Lower lobe of right lung (tissue), 2 donors: ENCODE data around the gene DPH3. TPM values are rescaled to one million over a fixed set of nuclear protein-coding genes. Genes with fewer than 3 reads are reported as not detected.

Experiments used
- ATAC-seq, 2 donors: fragments of 200-7000 bp; cut with Tn5 transposase; one replicate each; pipeline ENCODE4 v1.9.1; 2020 to 2022; ENCODE audit warnings: mild to moderate bottlenecking in 2 of 2, moderate library complexity in 2 of 2
- DNase-seq: peaks from one replicate; pipeline ENCODE4 v3.0.0-alpha.2; 2020
- H3K27ac ChIP-seq: fragments of 200-600 bp; one replicate; pipeline ENCODE4 v1.8.0; 2022
- H3K27me3 ChIP-seq: fragments of 200-600 bp; one replicate; pipeline ENCODE4 v1.8.0; 2022; ENCODE audit warnings: low read depth
- H3K36me3 ChIP-seq: fragments of 200-600 bp; one replicate; pipeline ENCODE4 v1.8.0; 2022; ENCODE audit warnings: mild to moderate bottlenecking
- H3K4me1 ChIP-seq: fragments of 200-600 bp; one replicate; pipeline ENCODE4 v1.8.0; 2022
- H3K4me3 ChIP-seq: fragments of 200-600 bp; one replicate; pipeline ENCODE4 v1.8.0; 2022; ENCODE audit warnings: mild to moderate bottlenecking
- H3K9me3 ChIP-seq: fragments of 200-600 bp; one replicate; pipeline ENCODE4 v1.8.0; 2022
- intact Hi-C: fragments of 100-400 bp; cut with DNase I; formaldehyde crosslinking; loops from one replicate; pipeline ENCODE4 v1.11.0; 2022
- total RNA-seq: library from RNA; stranded (reverse); fragmentation: NEBNext Ultra II Directional; extraction: Animal tissue kit (Norgen Biotek cat#: 25700); gene quantifications from one replicate; pipeline ENCODE4 v1.2.1, GENCODE V29; 2021
- TF ChIP-seq, protein P1 (sequence below): fragments of 200-600 bp; IDR thresholded peaks from one replicate; pipeline ENCODE4 v1.8.0; 2022; ENCODE audit warnings: antibody characterized with exemption, mild to moderate bottlenecking
- donor health status: DM: no; HTN: yes; CAD: no; lungs with severe emphysema.

Gene DPH3
- total RNA-seq, 1 donor from 2014 or later = 29.0 TPM

DNA sequence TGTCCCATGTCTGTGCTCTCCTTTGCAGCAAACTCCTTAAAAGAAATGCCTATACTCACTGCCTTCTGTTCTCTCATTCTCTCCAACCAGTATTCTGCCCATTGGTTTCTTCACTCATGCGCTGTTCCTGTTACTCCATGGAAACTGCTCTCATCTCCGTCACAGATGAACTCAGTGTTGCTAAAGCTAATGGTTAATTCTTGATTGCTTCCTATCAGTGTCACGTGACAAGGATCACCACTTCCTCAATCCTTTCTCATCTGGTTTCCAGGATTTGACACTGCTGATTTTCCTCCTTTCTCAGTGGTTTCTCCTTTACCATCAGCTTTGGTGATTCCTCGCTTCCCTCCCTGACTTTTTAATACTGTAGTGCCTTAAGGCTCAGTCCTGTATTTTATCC lies 2.6 kb downstream of the DPH3 start:
- Histone ChIP-seq H3K27me3 (no peaks in the 10 kb centered on the region), H3K9me3 (no peaks in the 10 kb centered on the region), H3K27ac (no peak overlapping the region), H3K36me3 (peaks cover 41% of the 10 kb centered on the region), H3K4me3 (no peak overlapping the region), H3K4me1 (peaks cover 39% of the 10 kb centered on the region)
- ATAC-seq = no peak
- intact Hi-C loops = no loop called here
- TF ChIP-seq, protein P1, sequence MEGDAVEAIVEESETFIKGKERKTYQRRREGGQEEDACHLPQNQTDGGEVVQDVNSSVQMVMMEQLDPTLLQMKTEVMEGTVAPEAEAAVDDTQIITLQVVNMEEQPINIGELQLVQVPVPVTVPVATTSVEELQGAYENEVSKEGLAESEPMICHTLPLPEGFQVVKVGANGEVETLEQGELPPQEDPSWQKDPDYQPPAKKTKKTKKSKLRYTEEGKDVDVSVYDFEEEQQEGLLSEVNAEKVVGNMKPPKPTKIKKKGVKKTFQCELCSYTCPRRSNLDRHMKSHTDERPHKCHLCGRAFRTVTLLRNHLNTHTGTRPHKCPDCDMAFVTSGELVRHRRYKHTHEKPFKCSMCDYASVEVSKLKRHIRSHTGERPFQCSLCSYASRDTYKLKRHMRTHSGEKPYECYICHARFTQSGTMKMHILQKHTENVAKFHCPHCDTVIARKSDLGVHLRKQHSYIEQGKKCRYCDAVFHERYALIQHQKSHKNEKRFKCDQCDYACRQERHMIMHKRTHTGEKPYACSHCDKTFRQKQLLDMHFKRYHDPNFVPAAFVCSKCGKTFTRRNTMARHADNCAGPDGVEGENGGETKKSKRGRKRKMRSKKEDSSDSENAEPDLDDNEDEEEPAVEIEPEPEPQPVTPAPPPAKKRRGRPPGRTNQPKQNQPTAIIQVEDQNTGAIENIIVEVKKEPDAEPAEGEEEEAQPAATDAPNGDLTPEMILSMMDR = no peak
- no peak for DNase-seq

DNA sequence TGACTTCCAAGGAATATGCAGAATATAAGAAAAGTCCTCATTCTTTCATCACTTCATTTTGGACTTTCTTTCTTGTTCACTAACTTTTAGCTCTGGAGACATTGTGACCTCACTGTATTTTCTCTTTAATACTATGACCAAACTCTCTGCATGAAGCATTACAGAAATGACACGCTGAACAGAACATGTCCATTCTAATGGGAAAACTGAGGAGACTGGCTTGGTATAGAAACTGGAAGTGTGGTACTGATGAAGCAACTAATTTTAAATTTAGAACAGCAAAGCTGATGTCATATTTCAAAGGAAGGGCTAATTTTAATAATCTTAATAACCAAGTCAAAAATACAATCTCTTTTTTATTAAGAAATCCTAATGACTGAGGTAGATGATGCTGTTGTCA lies 4.7 kb downstream of the DPH3 start:
- no peak overlapping the region for H3K4me3 ChIP-seq
- intact Hi-C loops = no loop called here
- H3K9me3 ChIP-seq = no peaks in the 10 kb centered on the region
- TF ChIP-seq, protein P1 = no peak
- peaks cover 41% of the 10 kb centered on the region for H3K36me3 ChIP-seq
- no peaks in the 10 kb centered on the region for H3K27me3 ChIP-seq
- H3K27ac ChIP-seq = no peak overlapping the region
- DNase-seq (no peak), ATAC-seq (no peak)
- peaks cover 22% of the 10 kb centered on the region for H3K4me1 ChIP-seq

DNA sequence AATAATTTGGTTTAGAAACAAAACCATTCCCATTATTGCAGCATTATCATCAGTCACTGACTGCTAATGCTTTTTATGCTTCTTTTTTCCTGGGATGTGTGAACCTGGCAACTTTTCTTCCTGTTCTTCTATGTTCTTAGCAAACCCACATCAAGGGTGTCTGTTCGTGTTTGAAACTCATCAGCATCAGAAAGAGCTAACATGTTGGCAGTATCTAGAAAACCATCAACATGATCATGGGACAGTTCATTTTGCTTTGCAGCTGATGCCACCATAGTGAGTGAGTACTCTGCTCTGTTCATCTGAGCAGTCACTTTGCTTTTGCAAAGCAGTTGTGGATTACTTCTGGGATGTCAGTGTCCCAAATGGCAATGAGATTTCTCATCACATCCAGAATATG lies 5.9 kb downstream of the DPH3 start:
- ATAC-seq (no peak), DNase-seq (no peak)
- TF ChIP-seq, protein P1 = no peak
- Histone ChIP-seq H3K27ac (no peak overlapping the region), H3K27me3 (no peaks in the 10 kb centered on the region), H3K36me3 (peaks cover 41% of the 10 kb centered on the region), H3K4me3 (no peak overlapping the region), H3K4me1 (peaks cover 18% of the 10 kb centered on the region), H3K9me3 (no peaks in the 10 kb centered on the region)
- intact Hi-C loops = no loop called here

DNA sequence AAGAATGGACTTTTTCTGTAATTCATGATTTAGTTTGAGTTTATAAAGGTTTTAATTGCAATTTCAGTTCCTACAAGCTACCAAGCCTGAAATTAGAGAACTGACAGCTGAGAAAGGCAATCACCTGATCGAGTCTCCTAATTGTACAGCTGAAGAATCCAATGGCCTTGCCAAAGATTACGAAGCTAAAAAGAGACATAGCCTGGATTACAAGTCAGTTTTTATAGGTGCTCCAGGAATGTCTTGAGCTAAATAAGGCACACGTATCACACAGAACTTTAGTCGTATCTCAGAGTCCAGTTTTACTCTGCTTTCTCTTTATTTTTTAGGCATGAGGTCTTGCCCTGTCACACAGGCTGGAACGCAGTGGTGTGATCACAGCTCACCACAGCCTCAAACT lies 6.6 kb downstream of the DPH3 start:
- no peak for DNase-seq
- Histone ChIP-seq H3K4me1 (peaks cover 12% of the 10 kb centered on the region), H3K36me3 (peaks cover 41% of the 10 kb centered on the region), H3K27me3 (no peaks in the 10 kb centered on the region), H3K27ac (no peak overlapping the region), H3K4me3 (no peak overlapping the region), H3K9me3 (no peaks in the 10 kb centered on the region)
- intact Hi-C loops = no loop called here
- TF ChIP-seq, protein P1 = no peak
- ATAC-seq = no peak

DNA sequence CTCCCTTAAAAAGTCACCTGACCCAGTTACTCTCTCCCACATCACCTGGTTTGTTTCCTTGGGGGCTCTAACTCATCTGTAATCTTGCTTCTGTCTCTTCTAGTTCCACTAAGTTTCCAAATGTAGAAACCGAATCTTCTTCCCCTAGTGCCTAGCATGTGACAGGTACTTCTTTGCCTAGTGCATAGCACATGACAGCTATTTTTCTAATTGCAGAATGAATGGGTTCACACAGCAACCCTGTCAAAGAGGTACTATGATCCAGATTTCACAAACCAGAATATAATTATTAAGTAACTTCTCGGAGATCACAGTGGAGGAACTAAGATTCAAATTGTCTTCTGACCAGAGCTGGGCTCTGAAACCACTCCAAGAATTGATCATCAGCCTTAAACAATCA lies 7.4 kb downstream of the DPH3 start:
- intact Hi-C loops = no loop called here
- H3K27ac ChIP-seq = no peak overlapping the region

More for the DNA sequence above, 7.4 kb downstream of the DPH3 start:
- H3K36me3 ChIP-seq = peaks cover 41% of the 10 kb centered on the region
- no peak overlapping the region for H3K4me3 ChIP-seq
- ATAC-seq = peak; percentile 31 to 59
- TF ChIP-seq, protein P1 = no peak
- no peaks in the 10 kb centered on the region for H3K9me3 ChIP-seq
- H3K27me3 ChIP-seq = no peaks in the 10 kb centered on the region
- DNase-seq = no peak
- H3K4me1 ChIP-seq = peaks cover 3% of the 10 kb centered on the region
